ENCODE data around the gene TNNI2. TPM values are rescaled to one million over a fixed set of nuclear protein-coding genes. Genes with fewer than 3 reads are reported as not detected.

TNNI2 gene
- total RNA-seq, 4 donors from 2014 or later = 4.7 to 23.9 (median 9.3) TPM; not detected in 1

GRCh38 chr11:1840780-1841480 lies 2.1 kb downstream of the TNNI2 start:
- Histone ChIP-seq H3K27ac (peak overlapping the region in 2 of 4 donors; percentile 51 to 81), H3K4me1 (peaks cover 3 to 55% (median 31%) of the 10 kb centered on the region in 4 donors), H3K4me3 (peak overlapping the region in 2 of 4 donors; percentile 18 to 30), H3K36me3 (no peaks in the 10 kb centered on the region), H3K27me3 (no peaks in the 10 kb centered on the region), H3K9me3 (no peaks in the 10 kb centered on the region)
- peak in 1 of 3 donors; percentile 46 for DNase-seq
- TF ChIP-seq CTCF (IDR thresholded peaks at IDR 0.05) (no peak), POLR2A (IDR thresholded peaks at IDR 0.05) (no peak)

DNA sequence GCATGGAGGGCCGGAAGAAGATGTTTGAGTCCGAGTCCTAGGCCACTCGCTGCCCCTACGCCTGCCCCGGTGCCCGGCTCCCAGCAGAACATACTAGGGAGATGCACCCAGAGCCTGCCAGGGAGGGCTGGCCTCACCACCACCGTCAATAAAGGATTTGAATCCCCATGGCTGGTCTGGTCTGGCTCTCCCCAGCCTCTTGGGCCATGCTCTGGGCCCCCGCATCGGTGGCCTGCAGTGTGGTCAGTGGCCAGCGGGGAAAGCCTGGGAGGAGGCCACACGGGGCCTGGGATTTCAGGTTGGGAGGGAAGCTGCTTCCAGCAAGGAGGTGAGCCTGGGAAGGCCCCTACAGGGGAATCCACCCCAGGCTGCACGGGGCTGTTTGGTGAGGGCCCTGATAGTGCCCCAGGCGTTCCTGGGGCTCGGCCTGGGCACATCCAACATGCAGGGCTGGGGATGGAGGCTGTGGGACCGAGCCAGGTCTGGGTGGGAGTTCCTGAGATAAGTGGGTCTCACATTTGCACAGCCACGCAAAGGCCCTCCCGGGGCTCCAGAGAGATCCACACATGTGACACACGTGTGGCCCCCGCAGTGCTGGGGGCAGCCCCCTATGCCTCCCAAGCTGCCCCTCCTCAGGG lies 2.8 kb downstream of the TNNI2 start:
- Histone ChIP-seq H3K27ac (peak overlapping the region in 1 of 4 donors; percentile 81), H3K36me3 (no peaks in the 10 kb centered on the region), H3K9me3 (no peaks in the 10 kb centered on the region), H3K4me3 (no peak overlapping the region), H3K27me3 (no peaks in the 10 kb centered on the region), H3K4me1 (peaks cover 3 to 57% (median 31%) of the 10 kb centered on the region in 4 donors)
- peak in 1 of 3 donors; percentile 48 for DNase-seq
- TF ChIP-seq POLR2A (IDR thresholded peaks at IDR 0.05) = no peak
- no peak for TF ChIP-seq CTCF (IDR thresholded peaks at IDR 0.05)

DNA sequence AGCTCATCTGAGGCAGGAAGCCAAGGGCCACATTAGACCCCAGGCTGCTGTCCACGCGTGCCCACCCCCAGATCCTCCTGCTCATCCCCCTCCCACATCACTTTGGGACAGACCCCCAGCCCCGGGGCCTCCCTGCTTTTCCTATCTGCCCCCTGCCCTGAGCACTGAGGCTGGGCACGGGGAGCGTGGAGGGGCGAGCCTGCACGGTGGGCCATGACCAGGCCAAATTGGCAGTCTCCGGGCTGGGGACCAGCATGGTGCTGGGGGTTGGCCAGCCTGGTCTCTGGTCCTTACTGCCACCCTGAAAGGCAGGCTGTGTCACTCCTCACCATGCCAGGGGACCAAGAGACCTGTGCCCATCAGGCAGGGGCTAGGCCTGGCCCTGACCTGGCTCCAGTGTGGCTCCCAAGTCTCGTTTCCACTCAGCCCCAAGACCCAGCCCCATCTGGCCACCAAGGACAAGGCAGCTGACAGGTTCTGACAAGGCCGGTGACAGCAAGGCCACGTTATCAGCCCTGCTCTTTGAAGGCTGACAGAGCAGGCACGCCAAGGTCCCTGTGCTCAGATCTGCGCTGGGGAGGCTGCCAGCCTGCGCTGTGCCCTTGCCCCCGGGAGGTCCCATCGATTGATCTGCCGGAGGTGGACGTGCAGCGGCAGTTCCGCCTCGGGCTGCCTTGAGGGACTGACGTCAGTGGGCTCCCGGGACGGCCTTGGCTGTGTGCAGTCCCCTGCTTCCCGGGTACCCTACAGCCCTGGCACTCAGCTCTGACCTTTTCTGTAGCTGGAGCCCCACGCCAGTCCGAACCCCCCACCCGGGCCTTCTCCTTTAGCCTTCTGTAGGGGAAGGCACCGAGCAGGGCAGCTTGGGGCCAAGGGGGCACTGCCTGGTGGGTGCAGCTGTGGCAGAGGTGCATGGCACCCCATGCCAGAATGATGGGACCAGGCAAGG lies 3.6 kb downstream of the TNNI2 start:
- Histone ChIP-seq H3K4me1 (peaks cover 3 to 57% (median 30%) of the 10 kb centered on the region in 4 donors), H3K27me3 (no peaks in the 10 kb centered on the region), H3K27ac (no peak overlapping the region), H3K9me3 (no peaks in the 10 kb centered on the region), H3K36me3 (no peaks in the 10 kb centered on the region), H3K4me3 (no peak overlapping the region)
- TF ChIP-seq POLR2A (IDR thresholded peaks at IDR 0.05) = no peak
- no peak for TF ChIP-seq CTCF (IDR thresholded peaks at IDR 0.05)
- DNase-seq = no peak

GRCh38 chr11:1843098-1843473 lies 4.3 kb downstream of the TNNI2 start:
- no peaks in the 10 kb centered on the region for H3K27me3 ChIP-seq
- peak overlapping the region in 1 of 4 donors; percentile 61 for H3K27ac ChIP-seq
- H3K36me3 ChIP-seq = no peaks in the 10 kb centered on the region
- H3K4me1 ChIP-seq = peaks cover 0 to 54% (median 24%) of the 10 kb centered on the region in 4 donors
- no peaks in the 10 kb centered on the region for H3K9me3 ChIP-seq
- TF ChIP-seq POLR2A (IDR thresholded peaks at IDR 0.05) (no peak), CTCF (IDR thresholded peaks at IDR 0.05) (no peak)
- DNase-seq = no peak
- H3K4me3 ChIP-seq = no peak overlapping the region

- Histone ChIP-seq H3K4me1 (peaks cover 0 to 49% (median 20%) of the 10 kb centered on the region in 4 donors), H3K9me3 (no peaks in the 10 kb centered on the region), H3K4me3 (peak overlapping the region in 1 of 4 donors; percentile 10), H3K36me3 (no peaks in the 10 kb centered on the region), H3K27ac (peak overlapping the region in 3 of 4 donors; percentile 51 to 61 (median 56)), H3K27me3 (no peaks in the 10 kb centered on the region)
- TF ChIP-seq CTCF (IDR thresholded peaks at IDR 0.05) (no peak), POLR2A (IDR thresholded peaks at IDR 0.05) (no peak)
- no peak for DNase-seq
These were observed 5.0 kb downstream of the TNNI2 start for GRCh38 chr11:1843796-1844195.
